Neural cell (in vitro differentiated cells): ENCODE data around the gene EBF3. TPM values are rescaled to one million over a fixed set of nuclear protein-coding genes. Genes with fewer than 3 reads are reported as not detected.

ENCODE experiments used
- H2AFZ ChIP-seq: fragments of 200-600, 300-800 bp; sonication (generic), shearing (Covaris generic); 2 replicates; pipeline ENCODE4 v1.6.0; 2014; ENCODE audit warnings: low read depth, mild to moderate bottlenecking, antibody characterized with exemption, low read length, moderate library complexity
- H3F3A ChIP-seq: fragments of 200-600 bp; shearing (Covaris generic); 2 replicates; pipeline ENCODE4 v1.6.1; 2016; ENCODE audit warnings: mild to moderate bottlenecking, moderate library complexity, mixed read lengths, antibody characterized with exemption, low read length; ENCODE audit not compliant: insufficient read depth, poor library complexity, severe bottlenecking
- H3K27ac ChIP-seq: fragments of 200-600, 300-800 bp; sonication (generic), shearing (Covaris generic); 2 replicates; pipeline ENCODE4 v1.5.1; 2014; ENCODE audit warnings: mild to moderate bottlenecking, low read length, moderate library complexity
- H3K27me3 ChIP-seq: fragments of 300-800, 200-600 bp; sonication (generic), shearing (Covaris generic); 2 replicates; pipeline ENCODE4 v1.6.0; 2014; ENCODE audit warnings: mild to moderate bottlenecking, low read depth, low read length, moderate library complexity; ENCODE audit not compliant: insufficient read depth
- H3K36me3 ChIP-seq: fragments of 300-800, 200-600 bp; sonication (generic), shearing (Covaris generic); 2 replicates; pipeline ENCODE4 v1.5.1; 2014; ENCODE audit warnings: mild to moderate bottlenecking, antibody characterized with exemption, low read length, moderate library complexity; ENCODE audit not compliant: insufficient read depth
- H3K4me2 ChIP-seq: fragments of 300-800, 200-600 bp; sonication (generic), shearing (Covaris generic); 2 replicates; pipeline ENCODE4 v1.6.0; 2014; ENCODE audit warnings: mild to moderate bottlenecking, low read length
- H3K4me3 ChIP-seq: fragments of 300-800, 200-600 bp; sonication (generic), shearing (Covaris generic); 2 replicates; pipeline ENCODE4 v1.5.1; 2014; ENCODE audit warnings: mild to moderate bottlenecking, low read length, moderate library complexity
- H3K79me2 ChIP-seq: fragments of 200-600 bp; shearing (Covaris generic); replicated peaks from 2 replicates; pipeline ENCODE4 v1.6.0; 2014; ENCODE audit warnings: mild to moderate bottlenecking, low read length, moderate library complexity; ENCODE audit not compliant: insufficient read depth
- H3K9ac ChIP-seq: fragments of 300-800, 200-600 bp; sonication (generic), shearing (Covaris generic); 2 replicates; pipeline ENCODE4 v1.6.1; 2016; ENCODE audit warnings: mild to moderate bottlenecking, low read length, mixed read lengths
- H3K9me2 ChIP-seq: fragments of 200-600 bp; shearing (Covaris generic); 2 replicates; pipeline ENCODE4 v1.6.1; 2016; ENCODE audit warnings: mild to moderate bottlenecking, low read length, mixed read lengths; ENCODE audit not compliant: insufficient read depth
- H3K9me3 ChIP-seq: fragments of 200-600, 300-800 bp; sonication (generic), shearing (Covaris generic); 2 replicates; pipeline ENCODE4 v1.6.1; 2016; ENCODE audit warnings: mild to moderate bottlenecking, mixed run types, low read length, moderate library complexity, mixed read lengths
- H4K20me1 ChIP-seq: fragments of 200-600 bp; shearing (Covaris generic); 2 replicates; pipeline ENCODE4 v1.6.1; 2016; ENCODE audit warnings: mild to moderate bottlenecking, mixed run types; ENCODE audit not compliant: insufficient read depth
- CTCF ChIP-seq: fragments of 450-650 bp; IDR thresholded peaks from 2 replicates; pipeline ENCODE4 v1.5.1; 2014; ENCODE audit warnings: antibody characterized with exemption, mild to moderate bottlenecking, moderate library complexity; ENCODE audit not compliant: poor library complexity, severe bottlenecking
- EP300 ChIP-seq: fragments of 450-650 bp; conservative IDR thresholded peaks from 2 replicates; pipeline ENCODE4 v1.6.1; 2014; ENCODE audit warnings: antibody characterized with exemption, mild to moderate bottlenecking, moderate library complexity; ENCODE audit not compliant: poor library complexity, severe bottlenecking
- EZH2 ChIP-seq: fragments of 200-600, 300-800 bp; shearing (Covaris generic), sonication (generic); IDR thresholded peaks from 2 replicates; pipeline ENCODE4 v1.6.1; 2014; ENCODE audit warnings: antibody characterized with exemption, low read length, borderline replicate concordance, mild to moderate bottlenecking; ENCODE audit not compliant: insufficient read depth, poor library complexity, severe bottlenecking
- MXI1 ChIP-seq: fragments of 450-650 bp; conservative IDR thresholded peaks from 2 replicates; pipeline ENCODE4 v1.6.1; 2014; ENCODE audit warnings: antibody characterized with exemption, mild to moderate bottlenecking; ENCODE audit not compliant: poor library complexity, severe bottlenecking
- POLR2AphosphoS5 ChIP-seq: IDR thresholded peaks from 2 replicates; pipeline ENCODE4 v1.6.1; 2012
- RAD21 ChIP-seq: fragments of 450-650 bp; conservative IDR thresholded peaks from 2 replicates; pipeline ENCODE4 v1.6.1; 2014; ENCODE audit warnings: antibody characterized with exemption, mild to moderate bottlenecking, moderate library complexity
- REST ChIP-seq: IDR thresholded peaks from 2 replicates; pipeline ENCODE4 v1.6.1; 2012; ENCODE audit warnings: borderline replicate concordance
- SMC3 ChIP-seq: fragments of 450-650 bp; conservative IDR thresholded peaks from 2 replicates; pipeline ENCODE4 v1.6.1; 2014; ENCODE audit warnings: antibody characterized with exemption, mild to moderate bottlenecking, moderate library complexity; ENCODE audit not compliant: poor library complexity
- TAF1 ChIP-seq: IDR thresholded peaks from 2 replicates; pipeline ENCODE4 v1.6.1; 2012; ENCODE audit warnings: low read depth
- polyA plus RNA-seq: library from polyadenylated mRNA; depleted of rRNA; stranded (reverse); fragments of >200 nt; gene quantifications from 2 replicates; pipeline ENCODE4 v1.2.3, GENCODE V29; 2014

Gene EBF3
- polyA plus RNA-seq, 1 donor from 2014 or later: 0.38 TPM

GRCh38 chr10:130003787-130004613, 39.9 kb upstream of the EBF3 start:
- H3K27me3 ChIP-seq: no peaks in the 10 kb centered on the region

GRCh38 chr10:130003166-130003565, 39.1 kb upstream of the EBF3 start:
- Histone ChIP-seq H4K20me1 (no peaks in the 10 kb centered on the region), H2AFZ (no peak overlapping the region), H3K27me3 (no peaks in the 10 kb centered on the region), H3K9me2 (no peaks in the 10 kb centered on the region), H3K79me2 (no peaks in the 10 kb centered on the region), H3K4me3 (no peak overlapping the region), H3K36me3 (no peaks in the 10 kb centered on the region), H3K27ac (no peak overlapping the region), H3K9ac (no peak overlapping the region), H3K9me3 (no peaks in the 10 kb centered on the region), H3F3A (no peaks in the 10 kb centered on the region), H3K4me2 (no peak overlapping the region)
- TF ChIP-seq CTCF (no peak), RAD21 (no peak), EZH2 (no peak), REST (no peak)

More at GRCh38 chr10:130003787-130004613, 39.9 kb upstream of the EBF3 start:
- Histone ChIP-seq H4K20me1 (no peaks in the 10 kb centered on the region), H3F3A (no peaks in the 10 kb centered on the region), H2AFZ (no peak overlapping the region), H3K4me2 (no peak overlapping the region), H3K9ac (no peak overlapping the region), H3K9me3 (no peaks in the 10 kb centered on the region), H3K9me2 (no peaks in the 10 kb centered on the region), H3K36me3 (no peaks in the 10 kb centered on the region), H3K4me3 (no peak overlapping the region), H3K79me2 (no peaks in the 10 kb centered on the region), H3K27ac (no peak overlapping the region)
- TF ChIP-seq SMC3 (no peak), POLR2AphosphoS5 (no peak), MXI1 (no peak), REST (no peak), EP300 (no peak), CTCF (no peak), TAF1 (no peak), RAD21 (no peak), EZH2 (no peak)
